Breast epithelium (tissue), 3 donors: Measurements from ENCODE around the gene SSH2.

Experiments
- POLR2A ChIP-seq: fragments of 450-650 bp; IDR thresholded peaks from one replicate; pipeline ENCODE4 v1.6.1; 2016; ENCODE audit warnings: antibody characterized with exemption, mild to moderate bottlenecking, moderate library complexity
- POLR2AphosphoS5 ChIP-seq, 3 donors: sonication (generic); formaldehyde crosslinking; IDR thresholded peaks; one replicate each; pipeline ENCODE4 v1.6.1; 2017; ENCODE audit warnings: antibody characterized with exemption in 3 of 3
- TF ChIP-seq, protein P1 (sequence below), 3 donors: fragments of 450-650 bp; IDR thresholded peaks; one replicate each; pipeline ENCODE4 v1.5.1; 2016 to 2017; ENCODE audit warnings: antibody characterized with exemption in 3 of 3, mild to moderate bottlenecking in 3 of 3, moderate library complexity in 3 of 3

DNA sequence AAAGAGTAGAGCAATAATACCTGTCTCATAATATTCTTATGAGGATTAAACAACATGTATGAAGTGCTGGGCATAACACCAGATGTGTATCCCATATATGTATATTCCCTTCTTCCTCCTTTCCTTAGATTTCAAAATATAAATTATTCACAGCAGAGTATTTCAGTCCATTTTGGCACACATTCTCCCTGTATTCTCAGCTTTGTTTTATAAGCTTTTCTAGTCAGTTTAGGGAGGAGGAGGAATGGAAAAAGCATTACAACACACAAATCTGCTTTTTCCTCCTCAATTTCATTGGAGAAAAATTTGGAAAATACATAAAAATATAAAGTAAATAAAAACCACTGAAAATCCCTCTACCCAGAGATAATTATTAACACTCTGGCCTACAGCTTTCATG lies 260.8 kb downstream of the SSH2 start:
- TF ChIP-seq, protein P1, sequence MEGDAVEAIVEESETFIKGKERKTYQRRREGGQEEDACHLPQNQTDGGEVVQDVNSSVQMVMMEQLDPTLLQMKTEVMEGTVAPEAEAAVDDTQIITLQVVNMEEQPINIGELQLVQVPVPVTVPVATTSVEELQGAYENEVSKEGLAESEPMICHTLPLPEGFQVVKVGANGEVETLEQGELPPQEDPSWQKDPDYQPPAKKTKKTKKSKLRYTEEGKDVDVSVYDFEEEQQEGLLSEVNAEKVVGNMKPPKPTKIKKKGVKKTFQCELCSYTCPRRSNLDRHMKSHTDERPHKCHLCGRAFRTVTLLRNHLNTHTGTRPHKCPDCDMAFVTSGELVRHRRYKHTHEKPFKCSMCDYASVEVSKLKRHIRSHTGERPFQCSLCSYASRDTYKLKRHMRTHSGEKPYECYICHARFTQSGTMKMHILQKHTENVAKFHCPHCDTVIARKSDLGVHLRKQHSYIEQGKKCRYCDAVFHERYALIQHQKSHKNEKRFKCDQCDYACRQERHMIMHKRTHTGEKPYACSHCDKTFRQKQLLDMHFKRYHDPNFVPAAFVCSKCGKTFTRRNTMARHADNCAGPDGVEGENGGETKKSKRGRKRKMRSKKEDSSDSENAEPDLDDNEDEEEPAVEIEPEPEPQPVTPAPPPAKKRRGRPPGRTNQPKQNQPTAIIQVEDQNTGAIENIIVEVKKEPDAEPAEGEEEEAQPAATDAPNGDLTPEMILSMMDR (IDR thresholded peaks at IDR 0.05), result no peak
- no peak for TF ChIP-seq POLR2AphosphoS5 (IDR thresholded peaks at IDR 0.05)
- TF ChIP-seq POLR2A, result no peak
